GM21515 (cell line): ENCODE data around the gene HHAT.

Experiments used
- ATAC-seq: cut with Tn5 transposase; IDR thresholded peaks from one replicate; pipeline ENCODE4 v1.9.1; 2021; ENCODE audit not compliant: unreplicated experiment

The HHAT gene

DNA sequence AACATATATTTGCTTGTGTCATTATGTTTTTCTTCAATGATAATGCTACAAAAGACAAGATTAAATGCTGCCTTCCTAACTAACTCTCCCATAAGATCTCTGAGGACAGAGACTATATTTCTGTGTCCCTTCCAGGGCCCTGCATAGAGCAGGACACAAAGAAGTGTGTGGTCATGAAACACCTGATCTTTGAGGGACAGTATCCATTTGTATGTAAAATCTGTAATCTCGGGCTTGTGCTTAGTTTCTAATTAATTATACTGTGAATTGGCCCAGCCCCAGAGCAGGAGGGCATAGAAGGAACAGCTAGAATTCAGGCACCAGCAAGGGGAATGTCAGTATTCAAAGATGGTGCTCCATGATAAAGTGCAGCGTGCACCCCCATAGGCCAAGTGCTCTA lies 374.9 kb downstream of the HHAT start:
- no peak for ATAC-seq

DNA sequence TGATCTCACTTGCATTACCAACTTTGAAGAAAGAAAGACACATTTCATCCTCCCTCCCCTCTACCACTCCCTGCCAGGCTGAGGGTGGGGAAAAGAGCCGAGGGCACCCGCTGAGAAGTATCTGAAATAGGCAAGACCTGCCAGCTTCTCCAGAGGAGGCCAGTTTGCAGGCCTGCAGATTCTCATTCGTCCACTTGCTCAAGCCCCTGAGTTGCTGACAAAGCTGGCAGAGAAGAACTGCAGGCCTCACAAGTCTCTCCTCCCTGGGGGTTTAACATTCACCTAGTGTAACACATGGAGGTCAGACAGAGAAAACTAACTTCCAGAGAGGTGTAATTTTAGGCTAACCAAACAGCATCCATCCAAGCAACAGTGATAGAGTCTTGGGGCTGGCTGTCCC lies 376.4 kb downstream of the HHAT start:
- no peak for ATAC-seq

DNA sequence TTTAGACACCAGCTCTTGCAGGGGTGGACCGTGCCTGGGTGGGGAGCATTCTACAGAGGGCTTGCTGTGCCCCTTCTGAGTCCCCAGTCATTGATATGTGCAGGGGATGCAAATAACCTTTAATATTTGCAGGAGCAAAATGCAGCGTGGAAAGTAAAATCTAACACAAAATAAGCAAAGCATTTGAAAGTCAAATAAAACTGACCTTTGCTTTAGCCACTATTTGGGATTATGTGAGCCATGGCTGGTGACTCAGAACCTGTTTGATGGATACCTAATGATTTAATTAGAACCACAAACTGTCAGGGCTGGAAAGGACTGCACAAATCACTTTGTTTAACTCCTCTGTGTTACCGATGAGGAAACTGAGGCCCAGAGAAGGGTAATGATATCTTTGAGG lies 377.5 kb downstream of the HHAT start:
- ATAC-seq: no peak

DNA sequence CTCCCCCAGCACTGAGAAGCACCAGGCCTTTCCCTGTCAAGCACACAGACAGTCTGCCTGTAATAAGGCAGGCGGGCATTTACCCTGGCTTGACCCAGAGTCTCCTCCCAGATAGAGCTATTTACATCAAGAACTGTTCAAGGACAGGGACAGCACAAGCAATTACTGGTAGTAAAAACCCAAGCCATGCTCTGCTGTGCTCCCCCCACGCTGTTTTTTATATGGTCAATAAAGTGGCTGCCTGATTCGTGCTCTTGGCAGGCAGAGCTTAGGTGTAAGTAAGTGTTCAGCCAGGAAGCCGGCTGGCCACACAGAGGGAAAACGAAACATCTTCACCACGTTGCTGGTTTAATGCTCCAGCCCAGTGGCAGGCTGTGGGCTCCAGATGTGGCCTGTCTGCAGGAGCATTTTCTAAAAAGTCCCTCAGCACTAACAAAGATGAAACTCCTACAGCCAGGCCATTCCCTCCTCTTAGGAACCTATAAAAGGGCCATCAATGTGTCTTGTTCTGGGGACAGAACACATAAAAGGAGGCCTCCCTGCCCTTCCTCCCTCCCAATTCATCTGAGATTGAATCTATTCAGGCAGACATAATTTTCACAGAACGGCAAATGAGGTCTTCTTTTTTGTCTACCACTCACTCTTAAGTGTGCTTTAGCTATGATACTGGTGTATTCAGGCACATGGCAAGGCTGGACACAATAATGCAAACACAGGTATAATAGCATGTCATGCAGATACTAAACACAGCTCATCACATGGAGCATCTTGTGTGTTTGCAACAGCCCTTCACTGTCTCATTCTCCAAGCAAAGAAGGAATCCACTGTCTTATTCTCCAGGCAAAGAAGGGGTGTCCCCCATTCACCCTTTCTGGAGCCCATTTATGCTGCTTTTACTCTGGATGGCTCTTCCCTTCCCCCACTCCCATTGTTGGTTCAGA lies 378.9 kb downstream of the HHAT start:
- no peak for ATAC-seq

DNA sequence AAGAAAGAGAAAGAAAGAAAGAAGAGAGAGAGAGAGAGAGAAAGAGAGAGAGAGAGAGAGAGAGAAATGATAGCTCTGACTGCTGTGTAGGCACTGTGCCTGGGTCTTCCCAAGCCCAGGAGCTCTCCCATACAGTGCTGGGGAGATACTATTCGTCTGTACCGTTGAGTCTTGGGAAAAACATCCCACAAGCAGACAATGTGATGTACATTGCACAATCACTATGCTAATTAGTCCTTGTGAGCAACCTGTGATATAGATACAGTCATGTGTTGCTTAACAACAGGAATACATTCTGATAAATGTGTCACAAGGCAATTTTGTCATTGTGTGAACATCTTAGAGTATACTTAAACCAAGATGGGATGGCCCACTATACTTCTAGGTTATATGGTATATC lies 381.0 kb downstream of the HHAT start:
- no peak for ATAC-seq

DNA sequence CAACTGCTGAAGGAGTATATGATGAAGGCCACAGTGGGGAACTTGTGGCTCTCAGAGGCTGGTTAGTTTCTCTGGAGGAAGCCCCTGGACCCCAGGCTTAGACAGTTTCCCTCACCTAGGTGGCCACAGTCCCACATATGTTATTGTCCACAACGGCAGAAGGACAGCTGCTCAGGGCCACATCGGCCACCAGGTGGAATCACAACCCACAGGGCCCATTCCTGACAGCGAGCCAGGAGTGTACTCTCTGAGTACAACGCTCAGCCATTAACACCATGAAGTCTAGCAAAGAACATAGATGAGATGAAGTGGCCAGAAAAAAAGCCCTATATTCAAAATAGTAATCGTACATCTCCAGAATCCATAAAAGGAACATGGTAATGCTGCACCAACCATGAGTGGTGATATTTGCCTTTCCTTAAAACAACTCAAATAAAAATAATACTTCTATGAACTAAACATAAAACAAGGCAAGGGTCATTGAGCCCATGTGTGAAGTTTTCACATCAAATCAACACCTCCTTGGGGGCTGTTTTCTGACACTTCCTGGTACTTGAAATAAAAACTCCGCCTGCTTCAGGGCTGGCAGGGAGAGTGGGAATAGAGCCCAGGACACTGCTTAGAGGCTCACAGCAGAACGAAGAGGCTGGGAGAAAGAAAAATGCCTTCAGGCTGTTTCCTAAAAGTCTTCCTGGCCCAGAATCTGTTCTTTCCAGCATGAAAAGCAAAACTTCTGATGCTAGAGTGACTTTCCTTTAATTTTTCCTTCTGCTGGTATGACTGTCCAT lies 383.3 kb downstream of the HHAT start:
- no peak for ATAC-seq

DNA sequence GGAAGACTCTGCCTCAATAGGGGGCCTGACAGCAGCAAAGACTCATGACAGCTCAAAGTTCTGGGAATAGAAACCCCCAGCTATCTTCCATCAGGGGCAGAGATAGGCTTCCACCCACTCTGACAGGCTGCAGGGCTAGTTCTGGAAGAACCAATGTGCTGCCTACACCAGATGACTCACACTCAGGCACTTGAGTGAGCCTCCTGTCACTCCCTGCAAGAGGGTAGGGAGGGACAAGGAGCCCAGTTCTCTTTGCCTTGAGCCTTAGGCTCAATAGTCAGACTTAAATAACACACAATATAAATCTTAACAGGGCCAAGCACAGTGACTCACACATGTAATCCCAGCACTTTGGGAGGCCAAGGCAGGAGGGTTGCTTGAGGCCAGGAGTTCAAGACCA lies 386.4 kb downstream of the HHAT start:
- ATAC-seq: no peak

DNA sequence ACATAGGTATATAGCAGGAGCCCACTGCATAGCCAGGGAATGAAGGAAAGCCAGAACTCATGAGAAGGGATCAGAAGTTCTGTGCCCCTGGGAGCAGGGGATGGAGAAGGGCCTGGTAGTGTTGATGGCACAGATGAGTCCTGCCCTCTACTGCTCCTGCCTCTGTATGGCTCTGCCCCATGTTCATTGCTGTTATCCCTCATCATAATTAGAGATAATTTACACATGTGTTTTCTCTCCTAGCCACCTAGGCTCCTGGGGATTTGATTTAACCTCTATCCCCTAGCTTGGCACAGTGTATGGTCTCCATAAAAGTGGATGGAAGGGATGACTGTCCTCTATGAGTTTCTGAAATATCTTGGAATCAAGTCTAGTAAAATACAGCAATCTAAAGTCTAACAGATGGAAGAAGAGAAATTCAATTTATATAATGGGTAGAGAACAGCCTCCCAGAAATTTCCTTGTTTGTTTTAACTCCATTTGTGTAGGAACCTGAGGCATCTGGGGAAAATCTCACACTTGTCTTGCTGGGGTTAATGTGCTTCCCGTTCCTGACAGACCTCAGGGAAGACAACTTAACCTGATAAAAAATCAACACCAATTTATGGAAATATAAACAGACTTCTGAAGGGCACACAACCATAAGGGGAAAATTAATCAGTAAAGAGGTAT lies 393.8 kb downstream of the HHAT start:
- ATAC-seq: no peak

DNA sequence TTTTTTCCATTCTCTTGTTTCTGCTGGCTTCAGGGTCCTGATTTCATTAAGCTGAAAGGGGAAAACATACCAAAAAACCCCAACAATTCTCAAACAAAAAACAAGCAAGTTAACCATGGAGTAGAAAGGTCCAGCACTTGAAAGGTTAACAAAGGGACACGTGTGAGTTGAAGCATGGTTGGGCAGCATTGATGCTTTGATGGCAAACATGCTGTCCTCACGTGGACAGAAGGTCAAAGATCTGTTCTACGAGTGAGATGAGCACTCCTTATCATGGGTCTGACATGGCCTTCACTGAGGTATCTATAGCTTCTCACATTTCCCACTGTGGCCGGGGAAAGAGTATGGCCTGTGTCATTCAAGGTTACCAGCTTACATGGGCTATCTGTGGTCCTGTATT lies 394.9 kb downstream of the HHAT start:
- no peak for ATAC-seq

DNA sequence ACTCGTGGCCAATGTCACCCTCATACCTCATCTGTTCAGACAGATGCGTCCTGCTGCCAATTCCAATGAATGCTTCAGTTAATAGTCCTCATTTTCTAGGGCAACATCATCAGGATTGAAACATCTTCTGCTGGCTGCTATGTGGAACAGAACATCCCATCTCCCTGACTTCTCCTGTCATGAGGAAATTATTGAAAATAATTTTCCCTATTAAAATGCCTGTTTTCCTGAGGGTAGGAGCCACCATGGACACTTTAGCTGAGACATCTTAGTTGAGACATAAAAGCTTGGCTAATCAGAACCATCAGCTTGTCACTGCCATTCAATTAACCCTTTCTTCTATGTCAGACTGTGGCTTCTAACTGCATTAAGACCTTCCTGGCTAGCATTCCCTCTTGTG lies 396.1 kb downstream of the HHAT start:
- ATAC-seq: no peak
